Fibroblast of villous mesenchyme (primary cell): ENCODE results near the gene FAM117A. TPM values are rescaled to one million over a fixed set of nuclear protein-coding genes. Genes with fewer than 3 reads are reported as not detected.

Experiments used
- DNase-seq: peaks from one replicate; pipeline ENCODE4 v3.0.0-alpha.2; 2010; ENCODE audit warnings: low read depth
- H3K4me3 ChIP-seq: 2 replicates; pipeline ENCODE4 v1.5.1; 2011; ENCODE audit warnings: low read depth, mild to moderate bottlenecking, low read length
- total RNA-seq: library from RNA; depleted of rRNA; stranded (reverse); fragments of >200 nt; gene quantifications from 2 replicates; pipeline ENCODE4 v1.2.3, GENCODE V29; 2012
- TF ChIP-seq, protein P1 (sequence below): IDR thresholded peaks from 2 replicates; pipeline ENCODE4 v1.5.1; 2012; ENCODE audit warnings: low read depth, mild to moderate bottlenecking, low read length; ENCODE audit not compliant: insufficient read depth

The FAM117A gene
- total RNA-seq, 1 donor: 1.7 TPM

DNA sequence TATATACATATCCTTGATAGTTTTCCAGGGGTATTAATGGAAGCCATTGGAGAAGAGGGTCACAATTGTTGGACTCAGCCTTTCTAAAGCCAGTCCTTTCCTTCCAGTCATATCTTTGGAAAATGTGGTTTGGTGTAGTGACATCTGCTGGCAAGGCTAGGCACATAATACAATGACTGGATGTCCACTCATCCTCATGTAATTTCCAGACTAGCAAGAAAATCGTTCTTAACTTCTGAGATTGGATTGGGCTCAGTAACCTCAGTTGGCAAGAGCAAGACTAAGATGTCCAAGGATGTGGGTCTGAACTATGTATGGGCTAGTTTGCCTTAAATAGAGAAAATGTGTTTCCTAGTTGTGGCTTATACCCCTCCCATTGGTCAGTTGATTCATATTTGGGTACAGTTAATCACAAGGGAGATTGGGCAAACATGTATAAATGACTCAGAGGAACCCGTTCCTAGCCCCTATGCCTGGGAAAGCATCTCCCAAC, 15.9 kb upstream of the FAM117A start:
- TF ChIP-seq, protein P1, sequence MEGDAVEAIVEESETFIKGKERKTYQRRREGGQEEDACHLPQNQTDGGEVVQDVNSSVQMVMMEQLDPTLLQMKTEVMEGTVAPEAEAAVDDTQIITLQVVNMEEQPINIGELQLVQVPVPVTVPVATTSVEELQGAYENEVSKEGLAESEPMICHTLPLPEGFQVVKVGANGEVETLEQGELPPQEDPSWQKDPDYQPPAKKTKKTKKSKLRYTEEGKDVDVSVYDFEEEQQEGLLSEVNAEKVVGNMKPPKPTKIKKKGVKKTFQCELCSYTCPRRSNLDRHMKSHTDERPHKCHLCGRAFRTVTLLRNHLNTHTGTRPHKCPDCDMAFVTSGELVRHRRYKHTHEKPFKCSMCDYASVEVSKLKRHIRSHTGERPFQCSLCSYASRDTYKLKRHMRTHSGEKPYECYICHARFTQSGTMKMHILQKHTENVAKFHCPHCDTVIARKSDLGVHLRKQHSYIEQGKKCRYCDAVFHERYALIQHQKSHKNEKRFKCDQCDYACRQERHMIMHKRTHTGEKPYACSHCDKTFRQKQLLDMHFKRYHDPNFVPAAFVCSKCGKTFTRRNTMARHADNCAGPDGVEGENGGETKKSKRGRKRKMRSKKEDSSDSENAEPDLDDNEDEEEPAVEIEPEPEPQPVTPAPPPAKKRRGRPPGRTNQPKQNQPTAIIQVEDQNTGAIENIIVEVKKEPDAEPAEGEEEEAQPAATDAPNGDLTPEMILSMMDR: peak; percentile 64
- peak; percentile 81 for DNase-seq
- no peak overlapping the region for H3K4me3 ChIP-seq

DNA sequence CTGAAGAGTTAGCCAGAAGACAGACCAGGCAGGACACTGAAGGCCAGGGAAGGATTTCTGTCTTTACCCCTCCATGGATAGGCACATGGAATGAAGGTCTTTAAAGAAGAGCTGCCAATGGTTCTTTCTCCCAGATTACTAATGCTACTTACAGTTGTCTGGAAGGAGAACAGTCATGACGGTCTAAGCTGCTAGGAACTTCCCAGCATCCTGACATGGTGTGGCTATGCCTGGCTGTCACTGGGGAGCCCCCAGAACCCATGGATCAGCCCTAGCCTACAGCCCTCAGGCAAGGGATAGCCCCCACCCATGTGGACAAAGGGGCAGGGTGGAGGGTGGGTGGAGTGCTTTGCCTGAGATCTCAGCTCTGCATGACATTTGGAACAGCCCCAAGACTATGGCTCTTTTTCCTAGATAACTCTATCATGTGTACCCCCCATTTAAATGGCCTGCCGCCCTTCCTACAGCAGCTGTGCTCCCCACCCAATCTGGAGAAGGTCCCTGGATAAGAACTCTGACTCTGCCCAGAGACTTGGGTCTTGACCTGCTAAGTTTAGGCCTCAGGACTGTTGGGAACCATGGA, 15.3 kb upstream of the FAM117A start:
- H3K4me3 ChIP-seq: no peak overlapping the region
- TF ChIP-seq, protein P1: no peak
- DNase-seq: no peak

DNA sequence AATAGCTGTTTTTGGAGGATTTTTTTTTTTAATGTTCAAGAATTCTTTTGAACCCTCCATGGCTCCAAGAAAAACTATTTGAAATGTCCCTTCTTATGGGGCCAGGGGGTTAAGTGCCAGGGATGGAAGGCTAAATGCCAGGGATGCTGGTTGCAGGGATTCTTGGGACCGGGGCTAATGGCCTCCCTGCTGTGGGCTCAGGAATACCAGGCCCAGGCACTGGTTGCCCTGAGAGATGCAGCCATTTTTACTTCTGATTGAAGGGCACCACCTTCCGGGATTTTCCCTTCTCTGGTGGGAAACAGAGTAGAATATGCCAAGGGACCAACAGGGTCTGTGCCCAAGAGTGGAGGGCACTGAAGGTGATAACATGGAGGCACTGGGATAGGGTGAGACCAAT, 13.6 kb upstream of the FAM117A start:
- H3K4me3 ChIP-seq: no peak overlapping the region
- no peak for DNase-seq
- TF ChIP-seq, protein P1: no peak

- TF ChIP-seq, protein P1: no peak
- no peak overlapping the region for H3K4me3 ChIP-seq
- DNase-seq: no peak
Measured at GRCh38 chr17:49776551-49777300, 12.8 kb upstream of the FAM117A start.

DNA sequence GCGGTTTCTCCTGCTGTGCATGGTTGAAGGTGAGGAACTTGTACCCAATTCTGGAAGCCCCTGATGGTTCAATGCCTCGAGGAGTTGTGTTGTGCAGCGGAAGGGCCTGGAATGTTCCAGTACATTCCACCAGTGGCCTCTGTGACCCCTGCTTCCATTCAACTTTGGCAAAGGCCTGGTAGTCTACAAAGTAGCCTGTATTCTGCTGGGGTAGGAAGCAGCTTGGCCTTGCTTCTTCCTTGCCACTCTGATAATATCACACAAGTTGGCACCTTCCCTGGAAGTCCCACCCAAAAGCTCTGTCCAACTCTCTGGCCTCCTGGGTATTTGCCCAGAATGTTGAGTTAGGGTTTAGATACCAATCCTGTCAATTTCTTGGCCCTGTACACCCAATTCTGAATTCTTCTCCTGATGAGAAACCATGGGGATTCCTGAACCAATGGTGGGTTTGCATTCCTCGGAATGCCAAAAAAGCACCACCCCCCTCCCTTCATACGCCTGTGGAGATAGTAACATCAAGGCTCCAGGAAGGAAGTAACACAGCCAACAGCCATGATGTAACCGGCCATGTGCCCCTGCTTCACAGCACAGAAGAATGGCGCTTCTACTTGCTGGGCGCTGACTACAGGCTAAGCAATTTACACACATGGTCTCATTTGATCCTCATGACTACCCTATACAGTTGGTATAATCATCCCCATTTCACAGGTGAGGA, 11.8 kb upstream of the FAM117A start:
- no peak for DNase-seq
- H3K4me3 ChIP-seq: no peak overlapping the region
- TF ChIP-seq, protein P1: no peak

DNA sequence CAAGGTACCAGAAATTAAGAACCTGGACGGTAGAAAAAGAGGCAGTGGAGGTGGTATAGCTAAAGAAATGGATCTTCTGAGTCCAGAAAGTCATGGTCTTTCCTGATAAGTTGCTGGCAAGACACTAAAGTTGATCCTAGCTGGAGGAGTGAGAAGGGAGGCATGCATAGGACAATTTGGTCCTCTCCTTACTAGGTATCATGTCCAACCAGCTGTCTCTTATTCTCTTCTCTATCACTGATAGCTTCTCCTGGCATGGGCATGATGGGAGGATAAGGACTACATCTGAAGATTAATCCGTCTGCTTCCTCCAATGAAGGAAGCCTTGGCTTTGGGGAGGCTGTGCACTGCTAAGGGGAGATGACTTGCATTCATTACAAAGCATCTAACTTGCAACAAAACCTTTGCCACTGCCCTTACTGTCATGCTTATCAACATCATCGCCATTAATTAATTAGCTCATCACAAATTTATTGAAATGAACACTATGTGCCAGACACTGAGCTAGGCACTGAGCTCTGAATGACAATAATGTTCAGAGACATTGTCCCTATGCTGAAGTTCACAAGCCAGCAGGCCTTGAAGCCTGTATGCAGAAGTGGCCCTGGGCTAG, 3.1 kb upstream of the FAM117A start:
- no peak for DNase-seq
- H3K4me3 ChIP-seq: no peak overlapping the region
- TF ChIP-seq, protein P1: no peak
